ENCODE results near the gene LRP8. TPM values are rescaled to one million over a fixed set of nuclear protein-coding genes. Genes with fewer than 3 reads are reported as not detected.

LRP8 gene
- total RNA-seq, 1 donor from 2014 or later: 15.6 TPM

GRCh38 chr1:53275566-53275965, 52.3 kb downstream of the LRP8 start:
- Histone ChIP-seq H3K27me3 (no peaks in the 10 kb centered on the region), H3K9ac (no peak overlapping the region), H3K4me1 (no peaks in the 10 kb centered on the region), H4K20me1 (ENCODE audit: low read depth) (no peaks in the 10 kb centered on the region), H2AFZ (replicated peaks) (no peak overlapping the region), H3K79me2 (ENCODE audit: low read depth) (no peaks in the 10 kb centered on the region), H3K36me3 (no peaks in the 10 kb centered on the region), H3K27ac (no peak overlapping the region), H3F3A (ENCODE audit: low read depth) (no peaks in the 10 kb centered on the region), H3K4me3 (no peak overlapping the region), H3K4me2 (no peak overlapping the region), H3K9me3 (ENCODE audit: low read depth) (no peaks in the 10 kb centered on the region)
- Mint-ChIP-seq H3K4me3 (no peak overlapping the region), H3K27me3 (ENCODE audit: insufficient read depth, low read depth) (peaks cover 6% of the 10 kb centered on the region), H3K27ac (no peak overlapping the region), H3K9me3 (no peaks in the 10 kb centered on the region), H3K36me3 (peaks cover 23% of the 10 kb centered on the region), H3K4me1 (peaks cover 11% of the 10 kb centered on the region)
- no peak for TF ChIP-seq EZH2phosphoT487 (IDR thresholded peaks at IDR 0.05)
- no peak for TF ChIP-seq CTCF (IDR thresholded peaks at IDR 0.05)
- TF ChIP-seq EZH2 (IDR thresholded peaks at IDR 0.05): no peak
- DNase-seq (ENCODE audit: low spot score): no peak

GRCh38 chr1:53274541-53275185, 53.2 kb downstream of the LRP8 start:
- Histone ChIP-seq H3K27ac (no peak overlapping the region), H4K20me1 (ENCODE audit: low read depth) (no peaks in the 10 kb centered on the region)
- H3K4me3 Mint-ChIP-seq: no peak overlapping the region

GRCh38 chr1:53274026-53274425, 53.8 kb downstream of the LRP8 start:
- DNase-seq (ENCODE audit: low spot score): no peak
- Mint-ChIP-seq H3K27ac (peak overlapping the region; percentile 63), H3K36me3 (peaks cover 24% of the 10 kb centered on the region), H3K4me1 (peaks cover 4% of the 10 kb centered on the region), H3K4me3 (no peak overlapping the region), H3K27me3 (ENCODE audit: insufficient read depth, low read depth) (peaks cover 6% of the 10 kb centered on the region), H3K9me3 (no peaks in the 10 kb centered on the region)
- Histone ChIP-seq H3K27me3 (no peaks in the 10 kb centered on the region), H3K9me3 (ENCODE audit: low read depth) (no peaks in the 10 kb centered on the region), H3F3A (ENCODE audit: low read depth) (no peaks in the 10 kb centered on the region), H3K79me2 (ENCODE audit: low read depth) (no peaks in the 10 kb centered on the region), H3K4me1 (no peaks in the 10 kb centered on the region), H3K36me3 (no peaks in the 10 kb centered on the region), H3K4me3 (no peak overlapping the region), H2AFZ (replicated peaks) (no peak overlapping the region), H4K20me1 (ENCODE audit: low read depth) (no peaks in the 10 kb centered on the region), H3K9ac (no peak overlapping the region), H3K27ac (no peak overlapping the region), H3K4me2 (no peak overlapping the region)
- TF ChIP-seq EZH2 (IDR thresholded peaks at IDR 0.05) (no peak), CTCF (IDR thresholded peaks at IDR 0.05) (no peak), EZH2phosphoT487 (IDR thresholded peaks at IDR 0.05) (no peak)

More at GRCh38 chr1:53274541-53275185, 53.2 kb downstream of the LRP8 start:
- H3K27me3 Mint-ChIP-seq (ENCODE audit: insufficient read depth, low read depth): peaks cover 6% of the 10 kb centered on the region
- peaks cover 24% of the 10 kb centered on the region for H3K36me3 Mint-ChIP-seq
- Histone ChIP-seq H3K4me3 (no peak overlapping the region), H3K4me1 (no peaks in the 10 kb centered on the region), H3K79me2 (ENCODE audit: low read depth) (no peaks in the 10 kb centered on the region), H2AFZ (replicated peaks) (no peak overlapping the region), H3F3A (ENCODE audit: low read depth) (no peaks in the 10 kb centered on the region), H3K9ac (no peak overlapping the region), H3K9me3 (ENCODE audit: low read depth) (no peaks in the 10 kb centered on the region), H3K4me2 (no peak overlapping the region), H3K27me3 (no peaks in the 10 kb centered on the region), H3K36me3 (no peaks in the 10 kb centered on the region)
- TF ChIP-seq EZH2 (IDR thresholded peaks at IDR 0.05): no peak
- TF ChIP-seq EZH2phosphoT487 (IDR thresholded peaks at IDR 0.05): no peak
- no peak for TF ChIP-seq CTCF (IDR thresholded peaks at IDR 0.05)
- H3K9me3 Mint-ChIP-seq: no peaks in the 10 kb centered on the region
- H3K4me1 Mint-ChIP-seq: peaks cover 4% of the 10 kb centered on the region
- no peak for DNase-seq (ENCODE audit: low spot score)
- no peak overlapping the region for H3K27ac Mint-ChIP-seq
